ENCODE results near the gene CFLAR.

The CFLAR gene

GRCh38 chr2:201111096-201111495 lies 4.9 kb upstream of the CFLAR start:
- no peaks in the 10 kb centered on the region for H3K9me2 ChIP-seq (replicated peaks; ENCODE audit: insufficient read depth, low read length)

DNA sequence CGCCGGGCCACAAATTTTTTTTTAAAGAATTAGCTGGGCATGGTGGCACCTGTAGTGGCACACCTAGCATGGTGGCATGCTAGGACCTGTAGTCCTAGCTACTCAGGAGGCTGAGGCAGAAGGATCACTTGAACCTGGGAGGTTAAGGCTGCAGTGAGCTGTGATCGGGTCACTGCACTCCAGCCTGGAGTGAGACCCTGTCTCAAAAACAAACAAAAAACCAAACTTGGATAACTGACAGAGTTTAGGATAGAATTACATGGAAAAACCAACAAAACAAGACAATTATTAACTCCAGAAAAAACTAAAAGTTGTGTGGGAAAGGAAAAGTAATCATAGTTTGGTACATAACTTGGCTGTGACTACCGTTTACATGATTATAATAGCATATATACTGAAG lies 1.6 kb upstream of the CFLAR start:
- H3K36me3 ChIP-seq (ENCODE audit: low read length) = no peaks in the 10 kb centered on the region
- no peak overlapping the region for H3K9ac ChIP-seq (ENCODE audit: low read length)
- H3K27me3 ChIP-seq (ENCODE audit: low read length) = no peaks in the 10 kb centered on the region
- no peaks in the 10 kb centered on the region for H3K79me2 ChIP-seq (ENCODE audit: insufficient read depth, low read length)
- no peak overlapping the region for H2AFZ ChIP-seq (ENCODE audit: low read depth, low read length, severe bottlenecking)
- H3K4me3 ChIP-seq (ENCODE audit: insufficient read depth, low read length, poor library complexity, severe bottlenecking) = no peak overlapping the region
- TF ChIP-seq CTCF (IDR thresholded peaks at IDR 0.05; ENCODE audit: insufficient read depth, low read length, poor library complexity, severe bottlenecking) (no peak), EZH2phosphoT487 (conservative IDR thresholded peaks at IDR 0.05; ENCODE audit: low read length) (no peak)
- no peak overlapping the region for H3K4me2 ChIP-seq (ENCODE audit: low read depth, low read length, poor library complexity, severe bottlenecking)
- H3K9me2 ChIP-seq (replicated peaks; ENCODE audit: insufficient read depth, low read length) = no peaks in the 10 kb centered on the region
- no peaks in the 10 kb centered on the region for H4K20me1 ChIP-seq (ENCODE audit: low read depth, low read length)
- H3K27ac ChIP-seq (ENCODE audit: low read depth, low read length) = no peak overlapping the region
- peaks cover 15% of the 10 kb centered on the region for H3F3A ChIP-seq (ENCODE audit: insufficient read depth)
- no peaks in the 10 kb centered on the region for H3K9me3 ChIP-seq (ENCODE audit: insufficient read depth, low read length)

More at GRCh38 chr2:201111096-201111495, 4.9 kb upstream of the CFLAR start:
- no peaks in the 10 kb centered on the region for H3K27me3 ChIP-seq (ENCODE audit: low read length)
- H3F3A ChIP-seq (ENCODE audit: insufficient read depth) = no peaks in the 10 kb centered on the region
- no peak overlapping the region for H2AFZ ChIP-seq (ENCODE audit: low read depth, low read length, severe bottlenecking)
- H3K4me3 ChIP-seq (ENCODE audit: insufficient read depth, low read length, poor library complexity, severe bottlenecking) = no peak overlapping the region
- no peaks in the 10 kb centered on the region for H3K79me2 ChIP-seq (ENCODE audit: insufficient read depth, low read length)
- H3K9me3 ChIP-seq (ENCODE audit: insufficient read depth, low read length) = no peaks in the 10 kb centered on the region
- no peak overlapping the region for H3K27ac ChIP-seq (ENCODE audit: low read depth, low read length)
- no peaks in the 10 kb centered on the region for H4K20me1 ChIP-seq (ENCODE audit: low read depth, low read length)
- no peak for TF ChIP-seq EZH2phosphoT487 (conservative IDR thresholded peaks at IDR 0.05; ENCODE audit: low read length)
- no peak for TF ChIP-seq CTCF (IDR thresholded peaks at IDR 0.05; ENCODE audit: insufficient read depth, low read length, poor library complexity, severe bottlenecking)
- no peak overlapping the region for H3K4me2 ChIP-seq (ENCODE audit: low read depth, low read length, poor library complexity, severe bottlenecking)
- H3K9ac ChIP-seq (ENCODE audit: low read length) = no peak overlapping the region
- H3K36me3 ChIP-seq (ENCODE audit: low read length) = no peaks in the 10 kb centered on the region

GRCh38 chr2:201114846-201115245 lies 1.1 kb upstream of the CFLAR start:
- Histone ChIP-seq H3K36me3 (ENCODE audit: low read length) (no peaks in the 10 kb centered on the region), H4K20me1 (ENCODE audit: low read depth, low read length) (no peaks in the 10 kb centered on the region), H3K9ac (ENCODE audit: low read length) (no peak overlapping the region), H3K79me2 (ENCODE audit: insufficient read depth, low read length) (no peaks in the 10 kb centered on the region), H2AFZ (ENCODE audit: low read depth, low read length, severe bottlenecking) (no peak overlapping the region), H3K4me3 (ENCODE audit: insufficient read depth, low read length, poor library complexity, severe bottlenecking) (no peak overlapping the region), H3K9me2 (replicated peaks; ENCODE audit: insufficient read depth, low read length) (no peaks in the 10 kb centered on the region), H3K4me2 (ENCODE audit: low read depth, low read length, poor library complexity, severe bottlenecking) (no peak overlapping the region), H3K9me3 (ENCODE audit: insufficient read depth, low read length) (no peaks in the 10 kb centered on the region), H3K27me3 (ENCODE audit: low read length) (no peaks in the 10 kb centered on the region), H3K27ac (ENCODE audit: low read depth, low read length) (no peak overlapping the region), H3F3A (ENCODE audit: insufficient read depth) (peaks cover 18% of the 10 kb centered on the region)
- TF ChIP-seq CTCF (IDR thresholded peaks at IDR 0.05; ENCODE audit: insufficient read depth, low read length, poor library complexity, severe bottlenecking) = no peak
